Fibroblast of the conjunctiva (primary cell): ENCODE data around the gene POLE.
A peak's percentile ranks its signal among the peaks of the same experiment; 100 is the strongest.
"Not testable (repeated sequence)": the region's sequence is repeated elsewhere in the genome, so short reads cannot be mapped to it uniquely, and the experiment has no call there.

Experiments
- DNase-seq: peaks from one replicate; pipeline ENCODE4 v3.0.0-alpha.2; 2010; ENCODE audit warnings: low read depth

POLE gene

DNA sequence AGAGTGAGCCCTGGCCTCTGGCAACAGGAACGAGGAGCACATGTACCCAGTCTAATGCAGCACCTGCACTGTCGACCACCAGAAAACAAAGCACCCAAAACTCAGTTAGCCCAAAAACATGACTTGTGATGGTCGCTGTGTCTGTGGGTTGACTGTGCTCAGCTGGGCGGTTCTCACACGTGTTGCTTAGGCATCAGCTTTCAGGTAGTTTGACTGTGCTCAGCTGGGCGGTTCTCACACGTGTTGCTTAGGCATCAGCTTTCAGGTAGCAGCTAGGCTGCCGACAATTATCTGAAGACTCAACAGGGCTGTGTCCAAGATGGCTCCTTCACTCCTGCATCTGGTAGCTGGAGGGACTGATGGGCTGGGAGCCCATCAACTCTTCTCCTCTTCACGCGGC is 75.5 kb downstream of the POLE start:
- DNase-seq, result no peak

DNA sequence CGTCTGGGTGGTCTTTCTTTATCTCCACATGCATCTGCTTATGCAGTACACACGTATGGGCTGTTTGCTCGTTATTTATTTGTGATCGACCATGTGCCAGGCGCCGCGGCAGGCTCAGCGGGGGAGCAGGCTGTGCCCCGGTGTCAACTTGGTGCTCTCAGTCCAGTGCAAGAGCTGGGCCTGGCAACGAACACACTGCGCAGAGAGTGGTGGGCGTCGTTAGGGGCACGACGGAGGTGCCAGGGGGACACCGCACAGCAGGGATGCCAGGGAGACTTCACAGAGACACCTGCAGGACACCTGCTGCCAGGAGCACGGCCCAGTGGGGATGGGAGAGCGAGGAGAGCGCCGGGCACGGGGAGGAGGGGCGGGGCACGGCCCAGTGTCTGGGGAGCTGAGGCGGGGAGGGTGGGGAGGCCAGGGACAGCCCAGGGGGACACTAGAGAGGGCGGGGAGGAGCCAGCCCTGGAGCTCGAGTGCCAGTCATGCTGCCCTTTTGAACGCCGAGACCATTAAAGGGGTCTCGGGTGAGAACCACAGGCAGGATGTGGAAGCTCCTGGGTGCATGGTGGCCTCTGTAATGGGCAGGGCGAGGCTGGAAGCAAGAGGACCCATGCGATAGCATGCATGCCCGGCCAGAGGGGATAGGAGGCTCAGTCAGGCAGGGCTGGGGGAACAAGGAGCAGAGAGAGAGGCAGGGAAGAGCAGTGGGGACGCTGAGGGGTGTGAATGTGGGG is 76.1 kb downstream of the POLE start:
- no peak for DNase-seq

DNA sequence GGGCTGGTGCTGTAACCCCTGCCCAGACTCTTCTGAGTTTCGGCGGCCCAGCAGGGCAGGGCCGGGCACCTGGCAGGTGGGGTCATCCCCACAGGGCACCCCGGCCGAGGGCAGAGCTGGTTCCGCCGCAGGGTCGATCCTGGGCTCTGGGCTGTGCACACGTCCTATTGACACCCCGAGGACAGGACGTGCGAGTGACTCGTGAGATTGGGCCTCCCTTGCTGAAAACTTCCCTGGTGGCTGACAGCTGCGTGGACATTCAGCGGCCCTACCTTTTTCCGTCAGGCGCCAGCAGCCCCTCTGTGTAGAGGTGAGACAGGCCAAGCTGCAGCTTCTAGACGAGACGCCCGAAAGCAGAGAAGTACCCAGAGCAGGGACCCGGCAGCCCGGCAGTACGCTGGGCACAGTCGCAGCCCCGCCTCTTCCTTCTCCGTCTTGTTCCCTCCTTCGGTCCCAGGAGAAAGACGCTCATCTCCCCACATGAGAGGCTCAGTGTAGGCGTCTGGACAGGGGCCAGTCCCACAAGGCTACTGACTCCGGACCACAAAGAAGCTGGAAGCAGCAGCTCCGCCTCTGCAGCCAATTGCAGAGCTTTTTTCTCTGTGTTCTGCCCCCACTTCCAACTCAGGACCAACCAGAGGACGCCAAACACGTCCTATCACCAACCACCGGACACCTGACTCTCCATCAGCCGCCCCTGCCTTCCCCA is 76.9 kb downstream of the POLE start, which contains the start of gene LRCOL1:
Gene LRCOL1, minus strand, starts transcription at position 532 of the 709 bp plus-strand sequence. CDS start 4,331 bp downstream, outside the sequence.
- peak; percentile 53 for DNase-seq

GRCh38 chr12:132608231-132609171 is 78.6 kb downstream of the POLE start:
- no peak for DNase-seq

GRCh38 chr12:132606927-132607326 is 80.2 kb downstream of the POLE start:
- DNase-seq, result no peak

DNA sequence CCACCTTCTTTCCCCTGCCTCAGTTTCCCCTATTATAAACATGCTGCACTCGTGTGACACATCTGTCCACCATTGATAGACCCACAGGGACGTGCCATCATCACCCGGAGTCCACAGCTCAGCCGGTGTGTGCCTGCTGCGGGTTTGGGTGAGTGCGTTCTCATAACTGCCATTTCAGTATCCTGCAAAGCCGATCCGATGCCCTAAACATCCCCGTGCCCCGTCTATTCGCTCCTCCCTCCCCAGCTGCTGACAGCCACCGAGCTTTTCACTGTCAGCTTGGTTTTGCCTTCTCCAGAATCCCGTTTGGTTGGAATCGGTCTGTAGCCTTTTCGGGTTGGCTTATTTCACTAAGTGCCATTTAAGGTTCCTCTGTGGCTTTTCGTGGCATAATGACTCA is 80.7 kb downstream of the POLE start:
- no peak for DNase-seq

GRCh38 chr12:132605892-132606291 is 81.2 kb downstream of the POLE start:
- DNase-seq, result no peak

DNA sequence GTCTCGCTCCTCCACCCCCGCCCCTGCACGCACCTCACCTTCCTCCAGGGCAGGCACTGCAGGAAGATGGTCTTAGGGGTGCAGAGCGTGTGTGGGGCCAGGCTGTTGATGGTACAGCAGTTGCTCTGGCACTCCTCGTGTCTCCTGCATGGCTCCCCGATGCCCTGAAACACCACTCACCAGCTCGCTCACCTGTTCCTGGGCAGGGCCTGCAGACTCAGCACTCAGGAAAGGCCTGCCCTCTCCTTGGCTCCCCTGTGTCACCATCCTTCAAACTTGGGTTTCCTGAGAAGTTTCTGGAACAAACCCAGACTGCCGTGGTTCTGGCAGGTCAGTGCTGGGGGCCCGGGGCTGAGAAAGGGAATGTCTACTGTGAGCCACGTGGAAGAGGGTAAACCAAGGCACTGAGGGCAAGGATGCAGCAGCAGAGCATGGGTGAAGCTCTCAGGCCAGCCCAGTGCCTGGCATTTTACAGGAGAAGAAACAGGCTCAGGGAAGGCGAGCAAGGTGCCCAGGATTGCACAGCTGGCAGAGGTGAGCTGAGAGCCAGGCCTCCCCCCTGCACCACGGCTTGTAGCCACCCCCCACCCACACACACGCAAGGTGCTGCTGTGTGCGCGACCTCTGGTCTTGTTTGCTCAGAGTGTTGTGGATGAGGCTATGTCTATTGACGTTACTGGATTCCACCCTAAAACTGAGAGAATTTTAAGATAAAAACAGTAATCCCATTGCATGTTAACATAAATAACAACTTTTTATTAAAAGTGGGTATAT is 82.3 kb downstream of the POLE start:
- no peak for DNase-seq

DNA sequence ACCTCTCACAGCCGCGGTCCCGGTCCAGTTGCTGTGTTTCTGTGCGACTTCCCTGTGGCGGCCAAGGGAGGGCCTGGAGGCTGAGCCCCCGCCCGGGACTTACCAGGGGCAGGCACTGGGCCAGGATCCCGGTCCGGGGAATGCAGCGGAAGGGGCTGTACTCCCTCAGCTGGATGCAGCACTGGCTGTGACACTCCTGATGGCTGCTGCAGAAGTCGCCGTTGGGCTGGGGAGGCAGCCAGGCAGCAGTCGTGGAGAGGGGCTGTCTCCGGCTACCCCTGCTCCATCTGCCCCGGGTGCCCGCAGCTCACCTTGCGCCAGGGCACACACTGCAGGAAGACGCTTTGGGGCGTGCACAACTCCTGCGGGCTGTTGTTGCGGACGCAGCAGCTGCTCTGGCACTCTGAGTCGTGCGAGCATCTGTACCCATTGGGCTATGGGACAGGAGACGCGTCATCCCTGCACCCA is 83.0 kb downstream of the POLE start:
- DNase-seq, result no peak

DNA sequence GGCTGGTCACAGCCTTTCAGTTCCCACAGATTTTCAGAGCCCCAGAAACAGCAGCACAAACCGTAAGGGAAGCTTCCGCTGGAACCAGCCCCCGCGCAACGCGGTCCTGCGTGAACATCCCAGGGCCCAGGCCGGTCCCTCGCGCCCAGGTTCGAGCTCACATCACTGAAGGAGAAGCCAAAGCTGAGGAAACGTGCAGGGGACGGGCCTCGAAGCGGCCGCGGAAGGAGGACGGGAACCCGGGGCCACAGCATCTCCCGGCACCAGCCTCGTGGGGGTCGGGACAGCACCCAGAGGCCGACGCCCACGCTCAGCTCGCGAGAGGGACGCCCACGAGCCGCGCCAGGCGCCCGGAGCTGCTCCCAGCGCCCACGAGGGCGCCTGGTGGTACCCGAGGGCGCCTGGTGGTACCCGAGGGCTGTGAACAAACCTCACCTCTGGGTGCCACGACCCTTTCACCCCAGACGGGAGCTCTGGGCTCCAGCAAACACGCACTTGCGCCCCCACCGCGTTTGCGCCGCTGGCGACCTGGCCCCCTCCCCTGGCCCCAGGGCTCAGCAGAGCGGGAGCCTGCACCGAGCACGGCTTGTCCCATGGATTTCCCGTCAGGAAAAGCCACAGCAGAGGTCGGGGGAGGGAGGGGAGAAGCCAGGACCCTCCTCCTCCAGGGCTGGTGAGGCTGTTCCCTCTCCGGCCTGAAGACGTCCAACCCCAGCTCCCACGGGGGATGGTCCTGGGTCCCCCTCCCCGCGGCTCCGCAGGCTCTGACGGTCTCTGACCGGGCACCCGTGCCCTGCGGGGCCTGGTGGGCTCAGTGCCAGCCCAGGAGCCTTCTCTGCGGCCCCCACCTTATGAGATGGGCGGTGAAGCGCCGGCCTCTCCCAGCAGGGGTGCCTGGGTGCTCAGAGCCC is 83.6 kb downstream of the POLE start:
- DNase-seq, result no peak

GRCh38 chr12:132602572-132603239 is 84.4 kb downstream of the POLE start:
- DNase-seq, result no peak

- no peak for DNase-seq
Measured at GRCh38 chr12:132601171-132601883, 85.8 kb downstream of the POLE start.

DNA sequence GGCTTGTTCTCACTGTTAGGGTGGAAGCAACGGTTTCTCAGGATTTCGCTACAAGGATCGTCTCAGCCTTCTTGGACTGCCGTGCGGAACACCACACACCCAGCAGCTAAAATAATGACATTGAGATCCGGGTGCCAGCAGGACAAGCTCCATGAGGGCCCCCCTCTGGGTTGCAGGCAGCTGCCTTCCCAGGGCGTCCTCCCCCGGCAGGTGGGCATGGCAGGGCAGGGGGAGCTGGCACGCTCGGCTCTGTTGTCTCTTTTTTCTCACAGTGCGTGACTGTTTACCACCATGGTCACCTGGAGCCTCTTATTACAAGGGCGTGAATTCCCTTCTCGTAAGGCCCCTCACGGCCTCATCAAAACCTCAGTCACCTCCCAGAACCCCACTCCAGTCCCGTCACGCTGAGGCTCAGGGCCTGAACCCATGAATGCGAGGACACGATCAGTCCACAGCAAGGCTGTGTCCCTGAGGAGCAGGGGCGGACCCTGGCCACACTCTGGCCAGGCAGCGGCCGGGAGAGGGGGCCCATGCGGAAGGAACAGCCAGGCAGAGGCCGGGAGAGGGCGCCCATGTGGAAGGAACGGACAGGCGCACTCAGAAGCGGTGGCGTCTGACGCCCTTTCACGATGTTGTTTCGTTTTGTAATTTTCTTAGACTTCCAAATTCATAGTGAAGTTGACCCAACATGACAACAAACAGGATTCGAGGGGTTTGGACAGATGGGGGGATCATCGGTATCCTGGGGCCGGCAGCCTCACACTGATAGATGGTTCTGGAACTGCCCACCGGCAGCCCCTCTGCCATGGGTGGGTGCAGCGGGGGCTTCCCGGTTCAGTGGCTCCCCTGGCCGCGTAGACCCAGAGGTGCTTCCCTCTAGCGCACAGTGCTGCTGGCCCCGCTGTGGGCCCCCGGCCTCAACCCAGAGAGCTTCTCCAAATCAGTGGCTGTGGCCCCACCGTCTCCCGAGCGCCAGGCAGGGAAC is 86.8 kb downstream of the POLE start:
- DNase-seq, result peak; percentile 47

- not testable (repeated sequence) for DNase-seq
Measured at GRCh38 chr12:132599502-132599901, 87.6 kb downstream of the POLE start.

- DNase-seq, result peak; percentile 12
Measured at GRCh38 chr12:132597333-132598316, 89.5 kb downstream of the POLE start.

DNA sequence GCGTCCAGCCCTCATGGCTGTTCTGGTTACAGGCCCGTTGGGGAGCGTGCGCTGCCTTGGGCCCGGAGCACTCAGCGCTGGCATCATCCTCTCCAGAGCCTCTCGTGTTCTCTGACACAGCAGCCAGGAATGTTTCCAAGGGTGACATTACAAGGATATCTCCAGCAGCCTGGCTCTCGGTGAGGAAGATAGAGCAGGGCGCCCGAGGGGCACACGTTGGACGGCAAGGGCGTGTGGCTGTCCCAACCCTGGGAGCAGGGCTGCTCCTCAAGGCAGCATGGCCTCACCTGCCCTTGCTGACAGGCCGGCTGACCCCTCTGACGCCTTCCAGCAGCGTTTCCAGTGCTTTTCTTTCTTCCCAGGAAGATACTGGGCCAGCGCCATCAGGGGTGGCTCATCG is 91.1 kb downstream of the POLE start:
- DNase-seq, result no peak

GRCh38 chr12:132595183-132595582 is 92.0 kb downstream of the POLE start:
- DNase-seq, result no peak
